Natural killer cell treated with Interleukin-12 subunit alpha and Interleukin-12 subunit beta and Interleukin-15 and Interleukin-18, amount 100 ng/mL, for 72 hours (primary cell): ENCODE results near the gene RFPL3. TPM values are rescaled to one million over a fixed set of nuclear protein-coding genes. Genes with fewer than 3 reads are reported as not detected.

Source experiments
- ATAC-seq, 2 donors: fragments of 150-1000 bp; cut with Tn5 transposase in 1 of 2; sonication (Bioruptor Pico), chemical (Tn5 transposase) in 1 of 2; 2 replicates each; pipeline ENCODE4 v1.10.0; 2021
- DNase-seq: peaks from one replicate; pipeline ENCODE4 v3.0.0; 2022; ENCODE audit warnings: low spot score
- H3K27ac Mint-ChIP-seq, 2 donors: 1 replicate in 1 of 2; 2 replicates in 1 of 2; pipeline ENCODE4 v1.8.0; 2022; ENCODE audit warnings: mixed read lengths in 2 of 2, mild to moderate bottlenecking in 1 of 2, moderate library complexity in 1 of 2
- H3K27me3 Mint-ChIP-seq, 2 donors: 1 replicate in 1 of 2; 2 replicates in 1 of 2; pipeline ENCODE4 v1.8.0; 2022; ENCODE audit warnings: mixed read lengths in 2 of 2
- H3K36me3 Mint-ChIP-seq: one replicate; pipeline ENCODE4 v1.8.0; 2022; ENCODE audit warnings: mixed read lengths
- H3K4me1 Mint-ChIP-seq, 2 donors: 1 replicate in 1 of 2; 2 replicates in 1 of 2; pipeline ENCODE4 v1.8.0; 2022; ENCODE audit warnings: low read depth in 2 of 2, mixed read lengths in 2 of 2, mild to moderate bottlenecking in 1 of 2
- H3K4me3 Mint-ChIP-seq: one replicate; pipeline ENCODE4 v1.8.0; 2022; ENCODE audit warnings: mixed read lengths
- H3K9me3 Mint-ChIP-seq: 2 replicates; pipeline ENCODE4 v1.8.0; 2022; ENCODE audit warnings: mixed read lengths
- total RNA-seq, 2 donors: library from RNA; stranded (reverse); gene quantifications; one replicate each; pipeline ENCODE4 v1.2.3, GENCODE V29; 2022

RFPL3 gene
- total RNA-seq, 2 donors from 2014 or later, result not detected

DNA sequence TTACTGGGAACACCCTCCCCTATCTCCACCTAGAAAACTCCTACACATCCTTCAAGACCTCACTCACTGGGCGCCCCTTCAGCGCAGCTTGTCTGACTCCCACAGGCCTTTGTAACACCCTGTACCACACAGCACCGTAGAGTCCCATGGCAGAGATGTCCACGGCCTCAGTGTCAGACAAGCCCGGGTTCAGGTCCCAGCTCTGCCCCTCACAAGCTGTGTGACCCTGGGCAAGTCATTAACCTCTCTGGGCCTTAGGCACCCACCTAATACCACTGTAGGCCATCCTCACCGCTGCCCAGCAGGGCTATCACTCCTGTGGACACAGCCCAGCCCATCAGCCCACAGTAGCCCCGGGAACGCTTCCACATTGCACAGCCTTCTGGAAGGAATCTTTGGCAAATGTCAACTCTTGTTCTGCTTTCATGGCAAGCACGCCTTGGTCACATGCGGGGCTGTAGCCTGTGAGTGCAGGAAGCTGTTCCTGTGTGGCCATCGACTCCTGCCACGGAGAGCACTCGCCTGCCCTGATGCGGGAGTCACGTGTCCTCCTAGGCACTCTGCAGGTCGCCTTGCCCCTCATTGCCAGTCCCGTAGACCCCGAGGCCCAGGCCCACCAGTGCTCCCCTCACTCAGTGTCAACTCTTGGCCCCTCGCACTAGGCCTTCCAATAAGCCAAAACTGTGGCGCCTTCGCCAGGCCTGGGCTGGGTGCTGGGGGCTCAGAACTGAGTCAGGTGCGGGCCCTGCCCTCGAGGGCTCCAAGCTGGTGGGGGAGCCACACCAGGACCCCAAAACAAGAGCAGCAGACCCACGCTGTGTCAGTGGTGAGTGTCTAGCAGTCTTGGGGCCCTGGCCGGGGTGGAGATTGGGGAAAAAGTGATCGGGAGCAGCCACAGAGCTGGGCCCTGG, 32.9 kb upstream of the RFPL3 start:
- ATAC-seq, result peak in 1 of 2 donors; percentile 26
- no peak overlapping the region for H3K27ac Mint-ChIP-seq
- DNase-seq, result no peak
- no peak overlapping the region for H3K4me3 Mint-ChIP-seq
- H3K4me1 Mint-ChIP-seq, result no peaks in the 10 kb centered on the region
- H3K27me3 Mint-ChIP-seq, result peaks cover 5 to 7% of the 10 kb centered on the region in 2 donors
- no peaks in the 10 kb centered on the region for H3K36me3 Mint-ChIP-seq
- H3K9me3 Mint-ChIP-seq, result no peaks in the 10 kb centered on the region

DNA sequence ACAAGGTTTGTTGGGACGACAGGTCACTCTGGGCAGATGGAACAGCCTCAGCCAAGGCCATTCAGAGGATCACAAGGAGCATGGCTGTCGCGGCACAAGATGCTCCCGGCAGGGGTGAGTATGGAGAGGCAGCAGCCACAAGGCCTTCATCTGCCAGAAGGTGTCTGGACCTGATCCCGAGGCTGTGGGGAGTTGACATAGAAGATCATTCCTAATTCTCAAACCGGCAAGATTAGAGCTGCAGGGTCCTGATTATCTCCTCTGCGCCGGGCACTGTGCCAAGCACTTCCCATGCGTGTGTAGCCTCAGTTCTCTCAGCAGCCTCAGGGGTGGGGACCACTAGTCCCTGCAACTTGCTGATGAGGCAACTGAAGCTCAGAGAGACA, 32.3 kb upstream of the RFPL3 start:
- Mint-ChIP-seq H3K9me3 (no peaks in the 10 kb centered on the region), H3K4me1 (no peaks in the 10 kb centered on the region), H3K27me3 (peaks cover 7 to 9% of the 10 kb centered on the region in 2 donors), H3K27ac (no peak overlapping the region), H3K36me3 (no peaks in the 10 kb centered on the region), H3K4me3 (no peak overlapping the region)
- DNase-seq, result no peak
- ATAC-seq, result no peak

DNA sequence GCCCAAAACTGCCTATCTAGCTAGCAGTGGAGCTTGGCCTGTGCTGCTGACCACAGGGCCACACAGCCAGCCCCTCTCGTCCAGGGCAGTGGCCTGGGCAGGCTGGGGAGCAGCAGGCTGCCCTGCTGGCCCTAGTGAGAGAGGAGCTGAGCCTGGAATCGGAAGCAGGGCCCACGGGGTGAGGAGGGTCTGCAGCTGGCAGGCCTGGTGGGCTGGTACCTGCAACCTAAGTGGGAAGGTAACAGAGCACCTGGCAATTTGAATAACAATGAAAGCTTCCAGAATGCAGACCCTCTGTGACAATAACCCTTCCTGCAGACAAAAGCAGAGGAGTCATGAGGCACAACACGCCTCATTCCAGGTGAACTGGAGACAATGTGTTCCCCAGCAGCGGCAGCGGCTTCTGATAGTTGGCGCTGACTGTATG, 31.8 kb upstream of the RFPL3 start:
- H3K36me3 Mint-ChIP-seq, result no peaks in the 10 kb centered on the region
- no peak for ATAC-seq
- H3K9me3 Mint-ChIP-seq, result no peaks in the 10 kb centered on the region
- no peak overlapping the region for H3K27ac Mint-ChIP-seq
- H3K4me3 Mint-ChIP-seq, result no peak overlapping the region
- no peaks in the 10 kb centered on the region for H3K4me1 Mint-ChIP-seq
- no peak for DNase-seq
- peaks cover 5 to 13% of the 10 kb centered on the region in 2 donors for H3K27me3 Mint-ChIP-seq

DNA sequence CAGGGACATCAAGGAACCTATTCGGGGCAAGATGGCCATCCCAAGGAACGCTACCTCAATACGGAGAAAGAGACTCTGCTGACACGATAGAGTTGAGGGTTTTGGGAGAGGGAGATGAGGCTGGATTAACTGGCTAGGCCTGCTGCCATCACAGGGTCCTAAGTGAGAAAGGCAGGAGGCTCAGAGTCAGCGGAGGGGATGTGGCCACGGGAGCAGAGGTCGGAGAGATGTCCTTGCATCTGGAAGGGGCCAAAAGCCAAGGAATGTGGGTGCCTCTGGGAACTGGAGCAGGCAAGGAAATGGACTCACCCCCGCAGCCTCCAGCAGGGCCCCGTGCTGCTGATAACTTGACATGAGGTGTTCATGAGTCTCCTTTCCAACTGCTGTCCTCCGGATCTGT, 31.0 kb upstream of the RFPL3 start:
- H3K4me3 Mint-ChIP-seq, result no peak overlapping the region
- H3K4me1 Mint-ChIP-seq, result no peaks in the 10 kb centered on the region

DNA sequence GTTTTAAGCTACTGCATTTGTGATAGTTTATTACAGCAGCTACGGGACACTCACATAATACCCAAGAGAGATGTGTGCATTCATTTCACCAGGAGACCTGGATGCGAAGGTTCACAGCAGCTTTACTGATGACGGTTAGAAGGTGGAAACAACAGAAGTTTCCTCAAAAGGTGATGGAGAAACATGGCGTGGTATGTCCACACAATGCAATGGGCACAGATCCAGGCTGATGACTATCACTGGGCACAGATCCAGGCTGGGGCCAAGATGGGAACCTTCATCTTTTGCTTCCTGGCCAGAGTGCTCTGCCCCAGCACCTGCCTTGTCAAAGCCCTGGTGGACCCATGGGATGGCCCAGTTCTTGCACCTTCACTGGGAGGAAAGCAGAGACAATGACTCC, 30.6 kb upstream of the RFPL3 start:
- H3K4me3 Mint-ChIP-seq, result no peak overlapping the region
- H3K9me3 Mint-ChIP-seq, result no peaks in the 10 kb centered on the region
- DNase-seq (no peak), ATAC-seq (no peak)
- no peaks in the 10 kb centered on the region for H3K36me3 Mint-ChIP-seq
- no peaks in the 10 kb centered on the region for H3K4me1 Mint-ChIP-seq
- H3K27me3 Mint-ChIP-seq, result peaks cover 3 to 9% of the 10 kb centered on the region in 2 donors
- no peak overlapping the region for H3K27ac Mint-ChIP-seq

More for the DNA sequence above, 31.0 kb upstream of the RFPL3 start:
- ATAC-seq (no peak), DNase-seq (no peak)
- H3K36me3 Mint-ChIP-seq, result no peaks in the 10 kb centered on the region
- H3K9me3 Mint-ChIP-seq, result no peaks in the 10 kb centered on the region
- H3K27me3 Mint-ChIP-seq, result peaks cover 5 to 12% of the 10 kb centered on the region in 2 donors
- no peak overlapping the region for H3K27ac Mint-ChIP-seq

DNA sequence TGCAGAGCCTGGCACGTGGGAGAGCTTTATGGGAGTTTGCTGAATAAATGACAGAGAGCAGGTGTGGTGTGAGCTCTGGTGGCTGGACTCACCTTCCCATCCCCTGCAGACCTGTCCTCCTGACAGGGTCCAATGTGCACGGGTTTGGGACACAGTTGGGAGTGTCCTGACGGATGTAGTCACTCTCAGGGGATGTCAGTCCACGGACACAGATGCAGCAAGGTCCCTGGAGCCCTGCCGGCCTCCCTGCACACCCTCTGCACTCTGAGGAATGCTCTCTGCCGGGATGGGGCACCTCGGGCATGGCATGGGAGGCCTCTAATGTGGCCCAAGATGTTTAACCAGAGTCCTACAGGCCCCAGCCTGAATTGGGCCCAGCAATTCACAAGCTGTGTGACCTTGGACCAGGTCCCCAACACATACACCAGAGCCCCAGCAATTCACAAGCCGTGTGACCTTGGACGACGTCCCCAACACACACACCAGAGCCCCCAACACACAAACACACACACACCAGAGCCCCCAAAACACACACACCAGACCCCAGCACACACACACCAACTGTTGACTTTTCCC, 30.0 kb upstream of the RFPL3 start:
- Mint-ChIP-seq H3K36me3 (no peaks in the 10 kb centered on the region), H3K27me3 (peaks cover 7 to 15% of the 10 kb centered on the region in 2 donors), H3K27ac (no peak overlapping the region), H3K4me3 (no peak overlapping the region), H3K4me1 (no peaks in the 10 kb centered on the region), H3K9me3 (no peaks in the 10 kb centered on the region)
- ATAC-seq (no peak), DNase-seq (no peak)

DNA sequence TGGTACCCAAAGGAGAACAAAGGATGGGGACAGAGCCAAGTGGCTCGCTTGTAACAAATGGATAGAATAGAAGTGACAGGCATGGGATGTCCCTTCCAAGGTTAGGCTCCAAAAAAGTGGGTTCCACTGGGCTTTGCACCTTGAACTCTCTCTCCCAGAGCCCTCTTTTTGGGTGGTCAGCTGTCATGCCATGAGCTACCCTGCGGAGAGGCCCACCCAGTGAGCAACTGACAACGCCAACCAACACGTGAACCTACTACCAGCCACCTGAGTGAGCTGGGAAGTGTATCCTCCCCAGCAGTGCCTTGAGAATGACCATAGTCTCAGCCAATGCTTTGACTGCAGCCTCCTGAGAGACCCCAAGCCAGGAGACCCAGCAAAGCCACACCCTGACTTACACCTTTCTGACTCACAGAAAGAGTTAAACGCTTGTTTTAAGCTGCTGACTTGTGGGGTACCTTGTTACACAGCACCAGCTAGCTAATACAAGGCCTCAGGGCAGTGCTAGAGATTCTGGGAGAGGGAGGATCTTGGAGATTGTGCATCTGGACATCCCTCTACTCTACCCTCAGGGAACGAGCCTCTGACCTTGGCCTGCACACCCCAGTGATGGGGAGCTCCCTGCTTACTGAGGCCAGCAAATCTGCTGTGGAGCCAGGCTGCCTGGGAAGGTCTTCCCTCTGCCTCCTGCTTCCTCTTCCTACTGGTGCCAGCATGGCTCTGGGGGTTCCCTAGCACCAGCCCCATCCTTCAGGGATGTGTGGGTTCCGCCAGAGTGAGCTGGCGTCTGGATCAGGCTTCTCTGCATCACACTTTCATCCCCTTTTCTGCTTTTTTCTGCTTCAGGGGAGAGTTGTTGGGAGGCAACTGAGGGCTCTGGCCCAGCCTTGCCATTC, 29.1 kb upstream of the RFPL3 start:
- no peak for DNase-seq
- Mint-ChIP-seq H3K27me3 (peaks cover 9 to 20% of the 10 kb centered on the region in 2 donors), H3K36me3 (no peaks in the 10 kb centered on the region)

DNA sequence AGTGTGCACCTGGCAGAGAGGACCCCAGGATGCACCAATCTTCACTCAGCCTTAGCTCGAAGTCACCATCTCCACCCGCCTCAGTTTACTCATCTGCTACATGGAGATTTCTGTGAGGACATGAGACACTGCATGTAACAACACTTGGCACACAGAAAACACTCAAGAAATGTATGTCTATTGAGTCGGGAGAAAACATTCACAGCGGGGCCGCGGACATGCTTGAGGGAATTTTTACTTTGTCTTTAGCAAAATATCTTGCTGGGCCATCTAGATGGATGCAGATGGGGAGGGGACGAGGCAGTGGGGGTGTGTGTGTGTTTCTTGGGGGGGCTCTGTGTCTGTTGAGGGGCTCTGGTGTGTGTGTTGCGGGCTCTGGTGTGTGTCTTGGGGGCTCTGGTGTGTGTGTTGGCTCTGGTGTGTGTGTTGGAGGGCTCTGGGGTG, 28.4 kb upstream of the RFPL3 start:
- no peak for ATAC-seq

More for the DNA sequence above, 29.1 kb upstream of the RFPL3 start:
- no peaks in the 10 kb centered on the region for H3K9me3 Mint-ChIP-seq
- no peak for ATAC-seq
- H3K4me1 Mint-ChIP-seq, result no peaks in the 10 kb centered on the region
- H3K4me3 Mint-ChIP-seq, result no peak overlapping the region
- no peak overlapping the region for H3K27ac Mint-ChIP-seq

DNA sequence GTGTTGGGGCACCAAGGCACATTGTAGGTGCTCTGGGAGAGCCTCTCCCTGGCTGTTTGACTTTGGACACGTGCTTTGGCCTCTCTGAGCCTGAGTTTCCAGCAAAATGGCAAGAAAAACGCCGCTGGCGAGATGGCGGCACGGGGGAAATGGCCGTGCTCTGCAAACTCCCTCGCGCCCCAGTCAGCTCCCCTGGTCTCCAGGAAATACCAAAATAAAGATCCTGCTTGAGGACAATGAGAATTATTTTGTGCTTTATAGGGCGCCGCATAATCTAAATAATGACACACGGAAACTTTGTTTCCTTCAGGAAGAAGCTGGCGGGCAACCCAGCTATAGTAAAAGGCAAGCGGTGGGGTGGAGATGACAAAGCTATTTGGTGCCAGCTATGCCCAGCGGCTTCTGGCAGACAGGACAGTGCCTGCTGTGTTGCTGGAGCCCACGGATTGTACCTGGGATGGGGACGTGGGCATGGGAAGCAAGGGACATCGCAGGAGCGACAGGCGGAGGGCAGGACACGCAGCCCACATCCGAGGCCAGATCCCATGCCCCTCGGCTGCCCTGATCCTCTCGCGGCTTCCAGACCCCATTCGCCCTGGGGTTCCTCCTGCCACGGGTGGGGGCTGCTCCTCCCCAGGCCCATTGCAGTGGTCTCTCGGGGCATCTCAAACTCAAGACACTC, 26.3 kb upstream of the RFPL3 start:
- Mint-ChIP-seq H3K4me1 (no peaks in the 10 kb centered on the region), H3K4me3 (no peak overlapping the region), H3K36me3 (no peaks in the 10 kb centered on the region), H3K27ac (no peak overlapping the region), H3K9me3 (no peaks in the 10 kb centered on the region), H3K27me3 (peaks cover 13 to 26% of the 10 kb centered on the region in 2 donors)
- no peak for ATAC-seq
- DNase-seq, result no peak

More for the DNA sequence above, 28.4 kb upstream of the RFPL3 start:
- Mint-ChIP-seq H3K27me3 (peaks cover 13 to 26% of the 10 kb centered on the region in 2 donors), H3K36me3 (no peaks in the 10 kb centered on the region), H3K4me3 (no peak overlapping the region), H3K4me1 (no peaks in the 10 kb centered on the region), H3K27ac (no peak overlapping the region), H3K9me3 (no peaks in the 10 kb centered on the region)
- no peak for DNase-seq

DNA sequence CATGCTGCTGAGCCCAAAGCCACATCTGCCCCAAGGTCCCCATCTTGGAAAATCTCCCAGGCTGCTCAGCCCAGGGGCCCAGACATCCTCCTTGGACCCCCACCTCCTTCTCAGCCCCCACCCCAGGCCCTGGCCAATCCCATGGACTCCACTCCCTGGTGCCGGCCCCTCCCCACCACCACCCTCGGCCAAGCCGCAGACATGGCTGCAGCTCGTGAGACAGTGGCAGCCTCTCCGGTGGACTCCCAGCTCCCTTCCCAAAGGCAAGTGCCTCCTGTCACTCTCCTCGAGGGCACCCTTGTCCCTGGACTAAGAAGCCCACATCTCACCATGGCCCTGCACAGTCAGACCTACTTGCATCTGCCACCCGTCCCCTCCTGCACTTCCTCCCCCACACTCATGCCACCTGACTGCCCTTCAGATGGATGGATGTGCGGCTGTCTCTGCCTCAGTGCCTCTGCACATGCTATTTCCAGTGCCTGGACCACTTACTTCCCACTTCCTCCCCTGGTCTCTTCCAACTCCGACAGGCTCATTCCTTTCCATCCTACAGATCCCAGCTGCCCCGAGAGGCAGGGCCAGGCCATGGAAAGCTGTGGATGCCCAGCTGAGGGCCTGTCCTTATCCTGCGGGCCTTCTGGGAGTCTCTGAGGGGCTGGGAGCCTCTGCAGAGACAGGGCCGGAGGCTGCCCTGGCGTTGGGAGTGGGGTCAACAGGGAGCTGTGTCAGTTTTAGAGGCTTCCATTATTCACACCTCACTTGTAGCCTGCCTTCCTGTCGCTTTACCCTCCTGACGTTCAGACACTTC, 25.5 kb upstream of the RFPL3 start:
- no peaks in the 10 kb centered on the region for H3K9me3 Mint-ChIP-seq
- no peak overlapping the region for H3K4me3 Mint-ChIP-seq
- ATAC-seq (no peak), DNase-seq (no peak)
- H3K27me3 Mint-ChIP-seq, result peaks cover 13 to 26% of the 10 kb centered on the region in 2 donors
- H3K4me1 Mint-ChIP-seq, result no peaks in the 10 kb centered on the region
- H3K27ac Mint-ChIP-seq, result no peak overlapping the region
- no peaks in the 10 kb centered on the region for H3K36me3 Mint-ChIP-seq

DNA sequence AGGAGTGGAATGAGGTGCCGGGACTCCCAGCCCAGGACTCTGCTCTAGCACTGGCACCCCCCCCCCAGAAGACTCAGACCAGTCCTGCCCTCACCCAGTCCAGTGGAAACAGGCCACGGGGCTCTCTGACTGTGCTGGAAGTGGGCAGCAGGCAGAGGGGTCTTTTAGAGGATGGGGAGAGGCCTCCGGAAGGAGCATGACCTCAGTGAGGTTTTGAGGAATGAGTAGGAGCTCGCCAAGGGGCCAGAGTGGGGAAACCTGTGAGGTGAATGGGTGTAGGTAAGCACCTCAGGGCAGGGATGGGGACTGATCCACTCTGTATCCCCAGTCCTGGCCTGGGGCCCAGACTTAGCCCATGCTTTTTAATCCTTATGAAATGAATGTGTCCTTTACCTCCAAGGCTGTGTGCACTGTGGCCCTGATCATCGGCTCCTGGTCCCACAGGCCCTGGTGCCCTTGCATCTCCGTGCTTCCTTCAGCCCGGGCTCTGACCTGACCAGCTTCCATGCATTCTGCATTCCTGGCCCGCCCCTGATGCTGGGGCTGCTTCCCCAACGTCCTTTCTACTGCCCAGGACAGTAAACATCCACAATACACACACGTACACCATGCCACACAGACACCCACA, 24.4 kb upstream of the RFPL3 start:
- DNase-seq (no peak), ATAC-seq (no peak)
- Mint-ChIP-seq H3K27me3 (peaks cover 15 to 26% of the 10 kb centered on the region in 2 donors), H3K27ac (no peak overlapping the region), H3K4me3 (no peak overlapping the region), H3K36me3 (no peaks in the 10 kb centered on the region), H3K9me3 (no peaks in the 10 kb centered on the region), H3K4me1 (no peaks in the 10 kb centered on the region)
